Liver (tissue), 9 donors: ENCODE results near the gene WHRN. TPM values are rescaled to one million over a fixed set of nuclear protein-coding genes. Genes with fewer than 3 reads are reported as not detected.

ENCODE experiments used
- DNase-seq: peaks from one replicate; pipeline ENCODE4 v3.0.0-alpha.2; 2017; ENCODE audit warnings: low spot score
- H3K27ac ChIP-seq, 2 donors: one replicate each; pipeline ENCODE4 v1.7.0; 2013; ENCODE audit warnings: inconsistent platforms in 2 of 2, low read length in 2 of 2, control low read depth in 1 of 2, low read depth in 1 of 2, mild to moderate bottlenecking in 1 of 2
- H3K27me3 ChIP-seq, 4 donors: one replicate each; pipeline versions ENCODE4 v1.6.1 to v1.7.0; 2013; ENCODE audit warnings: low read length in 3 of 4, inconsistent platforms in 1 of 4, mild to moderate bottlenecking in 1 of 4, moderate library complexity in 1 of 4; ENCODE audit not compliant: control insufficient read depth in 4 of 4, insufficient read depth in 4 of 4
- H3K36me3 ChIP-seq, 4 donors: one replicate each; pipeline versions ENCODE4 v1.6.1 to v1.7.0; 2013; ENCODE audit warnings: low read length in 3 of 4, mild to moderate bottlenecking in 3 of 4, low read depth in 1 of 4, moderate library complexity in 1 of 4; ENCODE audit not compliant: control insufficient read depth in 4 of 4, insufficient read depth in 3 of 4
- H3K4me1 ChIP-seq, 4 donors: one replicate each; pipeline versions ENCODE4 v1.6.1 to v1.7.0; 2013; ENCODE audit warnings: low read length in 3 of 4, mild to moderate bottlenecking in 3 of 4, moderate library complexity in 1 of 4; ENCODE audit not compliant: control insufficient read depth in 4 of 4, insufficient read depth in 4 of 4
- H3K4me3 ChIP-seq, 3 donors: one replicate each; pipeline versions ENCODE4 v1.6.1 to v1.7.0; 2013; ENCODE audit warnings: low read length in 3 of 3, control low read depth in 1 of 3, low read depth in 1 of 3, mild to moderate bottlenecking in 1 of 3
- H3K9ac ChIP-seq, 2 donors: one replicate each; pipeline ENCODE4 v1.7.0; 2013; ENCODE audit warnings: low read length in 2 of 2, mild to moderate bottlenecking in 2 of 2, moderate library complexity in 2 of 2, control low read depth in 1 of 2, low read depth in 1 of 2
- H3K9me3 ChIP-seq, 4 donors: one replicate each; pipeline versions ENCODE4 v1.6.1 to v1.7.0; 2013; ENCODE audit warnings: low read length in 3 of 4; ENCODE audit not compliant: control insufficient read depth in 4 of 4
- CTCF ChIP-seq: fragments of 150-350 bp; IDR thresholded peaks from 2 replicates; pipeline ENCODE4 v1.5.1; 2017; ENCODE audit warnings: improper control_type of control experiment, low read depth, low read length; ENCODE audit not compliant: missing input control
- EGR1 ChIP-seq, 2 donors: IDR thresholded peaks; 2 replicates each; pipeline ENCODE4 v1.6.1; 2016 to 2018; ENCODE audit warnings: antibody characterized with exemption in 2 of 2, low read depth in 2 of 2
- FOXA1 ChIP-seq: IDR thresholded peaks from 2 replicates; pipeline ENCODE4 v1.6.1; 2016; ENCODE audit warnings: antibody characterized with exemption
- FOXA2 ChIP-seq: IDR thresholded peaks from 2 replicates; pipeline ENCODE4 v1.6.1; 2016; ENCODE audit warnings: antibody characterized with exemption
- GABPA ChIP-seq, 2 donors: IDR thresholded peaks in 1 of 2; conservative IDR thresholded peaks in 1 of 2; 2 replicates each; pipeline ENCODE4 v1.6.1; 2016; ENCODE audit warnings: antibody characterized with exemption in 2 of 2, mild to moderate bottlenecking in 1 of 2, moderate library complexity in 1 of 2
- HNF4A ChIP-seq, 2 donors: conservative IDR thresholded peaks; 2 replicates each; pipeline ENCODE4 v1.6.1; 2016; ENCODE audit warnings: antibody characterized with exemption in 2 of 2, mild to moderate bottlenecking in 2 of 2
- HNF4G ChIP-seq: IDR thresholded peaks from 2 replicates; pipeline ENCODE4 v1.6.1; 2016; ENCODE audit warnings: antibody characterized with exemption
- JUND ChIP-seq, 2 donors: IDR thresholded peaks; 2 replicates each; pipeline ENCODE4 v1.6.1; 2016; ENCODE audit warnings: antibody characterized with exemption in 2 of 2
- MAX ChIP-seq: IDR thresholded peaks from 2 replicates; pipeline ENCODE4 v1.6.1; 2016; ENCODE audit warnings: antibody characterized with exemption
- NR2F2 ChIP-seq: IDR thresholded peaks from 2 replicates; pipeline ENCODE4 v1.6.1; 2016; ENCODE audit warnings: antibody characterized with exemption
- RAD21 ChIP-seq, 2 donors: IDR thresholded peaks; 2 replicates each; pipeline ENCODE4 v1.6.1; 2016; ENCODE audit warnings: antibody characterized with exemption in 2 of 2, mild to moderate bottlenecking in 2 of 2
- RXRA ChIP-seq, 2 donors: IDR thresholded peaks; 2 replicates each; pipeline ENCODE4 v1.6.1; 2017 to 2018; ENCODE audit warnings: antibody characterized with exemption in 2 of 2, mild to moderate bottlenecking in 1 of 2
- SP1 ChIP-seq: IDR thresholded peaks from 2 replicates; pipeline ENCODE4 v1.6.1; 2018; ENCODE audit warnings: antibody characterized with exemption, mild to moderate bottlenecking
- TAF1 ChIP-seq: conservative IDR thresholded peaks from 2 replicates; pipeline ENCODE4 v1.6.1; 2016; ENCODE audit warnings: antibody characterized with exemption, mild to moderate bottlenecking
- YY1 ChIP-seq: IDR thresholded peaks from 2 replicates; pipeline ENCODE4 v1.6.1; 2016; ENCODE audit warnings: antibody characterized with exemption, mild to moderate bottlenecking
- WGBS: extraction: QIAGEN DNeasy Blood & Tissue Kit; methylation state at CpG from one replicate; pipeline ENCODE4 v1.1.7; 2013; 5-methylcytosine and 5-hydroxymethylcytosine counted together
- polyA plus RNA-seq, 2 donors: library from polyadenylated mRNA; stranded (reverse) in 1 of 2; unstranded in 1 of 2; fragments of 200-250 nt in 1 of 2; fragments of >200 nt in 1 of 2; fragmentation: Nextera tagmentation in 1 of 2; extraction: Ambion mirVana in 1 of 2; gene quantifications; one replicate each; pipeline versions ENCODE4 v1.2.1 to v1.2.3, GENCODE V29; 2013 to 2015
- total RNA-seq, 2 donors: library from RNA; depleted of rRNA; stranded (reverse); fragments of >200 nt; gene quantifications; one replicate each; pipeline ENCODE4 v1.2.3, GENCODE V29; 2014
- TF ChIP-seq, protein P1 (sequence below): IDR thresholded peaks from 2 replicates; pipeline ENCODE4 v1.6.1; 2016; ENCODE audit warnings: antibody characterized with exemption
- TF ChIP-seq, protein P2 (sequence below): IDR thresholded peaks from 2 replicates; pipeline ENCODE4 v1.6.1; 2016; ENCODE audit warnings: antibody characterized with exemption, mild to moderate bottlenecking
- TF ChIP-seq, protein P3 (sequence below): IDR thresholded peaks from 2 replicates; pipeline ENCODE4 v1.6.1; 2016; ENCODE audit warnings: antibody characterized with exemption
- donor health status: healthy.
- donor health status: healthy.
- donor health status: healthy.
- donor health status: healthy.
- donor health status: healthy.

The WHRN gene
- total and polyA plus RNA-seq, 4 donors: 0.42 to 1.9 (median 0.88) TPM

DNA sequence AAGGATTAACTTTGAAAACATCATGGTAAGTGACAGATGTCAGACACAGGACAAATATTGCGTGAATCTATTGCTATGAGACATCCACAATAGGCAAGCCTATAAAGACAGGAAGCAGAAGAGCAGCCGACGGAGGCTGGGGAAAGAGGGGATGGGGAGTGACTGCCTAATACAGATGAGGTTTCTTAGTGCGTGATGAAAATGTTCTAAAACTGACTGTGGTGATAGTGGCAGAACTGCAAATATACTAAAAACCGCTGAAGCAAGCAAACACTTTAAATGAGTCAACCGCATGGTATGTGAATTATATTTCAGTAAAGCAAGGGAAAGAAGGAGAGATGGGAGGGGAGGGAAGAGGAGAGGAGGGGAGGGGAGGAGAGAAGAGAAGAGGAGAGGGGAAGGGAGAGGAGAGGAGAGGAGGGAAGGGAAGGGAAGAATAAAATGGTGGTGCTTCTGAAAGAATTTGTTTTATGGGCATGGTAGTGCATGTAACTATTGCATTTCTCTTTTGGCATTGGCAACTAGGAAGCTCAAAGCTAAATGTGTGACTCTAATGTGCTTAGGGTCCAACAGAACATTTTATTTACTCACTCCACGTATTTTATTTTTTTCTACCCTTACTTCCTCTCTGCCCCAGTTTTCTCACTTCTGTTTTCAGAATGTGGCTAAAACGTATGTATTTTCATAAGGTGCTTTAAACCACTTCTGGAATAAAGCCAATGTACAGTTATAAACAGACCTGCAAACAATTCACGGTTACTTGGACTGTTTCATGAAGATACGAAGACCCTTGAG is 138.7 kb downstream of the WHRN start:
- Histone ChIP-seq H3K27me3 (no peaks in the 10 kb centered on the region), H3K9me3 (no peaks in the 10 kb centered on the region), H3K9ac (peak overlapping the region in 1 of 2 donors; percentile 26), H3K36me3 (peaks cover 7 to 25% (median 18%) of the 10 kb centered on the region in 4 donors), H3K27ac (peak overlapping the region; percentile 62 to 65), H3K4me1 (peaks cover 3 to 34% (median 31%) of the 10 kb centered on the region in 4 donors), H3K4me3 (no peak overlapping the region)
- DNase-seq: no peak
- TF ChIP-seq HNF4G (no peak), YY1 (no peak)
- 56% methylated on average over 10 of the region's 10 CpGs for WGBS

DNA sequence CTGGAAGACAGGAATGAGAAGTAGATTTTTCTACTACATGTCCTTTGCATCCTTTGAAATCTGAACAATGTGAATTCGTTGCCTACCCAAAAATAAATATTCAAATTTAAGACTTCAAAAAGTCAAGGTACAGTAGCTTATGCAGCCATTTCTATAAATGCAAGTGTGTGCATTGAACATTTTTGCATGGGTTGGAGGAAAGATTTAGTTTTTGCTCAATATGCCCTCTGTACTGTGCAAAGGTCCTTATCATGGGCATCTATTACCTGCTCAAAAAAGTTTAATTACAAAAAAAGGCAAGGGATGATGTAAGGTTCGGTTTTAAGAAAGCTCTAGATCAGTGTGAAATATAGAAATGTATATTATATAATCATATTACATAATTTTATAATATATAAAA is 140.1 kb downstream of the WHRN start:
- TF ChIP-seq, protein P1, sequence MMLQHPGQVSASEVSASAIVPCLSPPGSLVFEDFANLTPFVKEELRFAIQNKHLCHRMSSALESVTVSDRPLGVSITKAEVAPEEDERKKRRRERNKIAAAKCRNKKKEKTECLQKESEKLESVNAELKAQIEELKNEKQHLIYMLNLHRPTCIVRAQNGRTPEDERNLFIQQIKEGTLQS: peak; percentile 39
- TF ChIP-seq TAF1 (no peak), MAX (peak; percentile 34), RAD21 (IDR thresholded peaks at IDR 0.05) (no peak), SP1 (peak; percentile 54), NR2F2 (no peak), EGR1 (IDR thresholded peaks at IDR 0.05; ENCODE audit: low read depth in 2 of 2) (no peak), RXRA (IDR thresholded peaks at IDR 0.05) (peak; percentile 42 to 71), HNF4A (conservative IDR thresholded peaks at IDR 0.05) (peak; percentile 97 to 98), GABPA (IDR thresholded peaks at IDR 0.05 in 1 of 2, conservative IDR thresholded peaks at IDR 0.05 in 1 of 2) (no peak), HNF4G (peak; percentile 88), YY1 (no peak), CTCF (no peak), FOXA1 (no peak), FOXA2 (peak; percentile 15), JUND (IDR thresholded peaks at IDR 0.05) (peak; percentile 29 to 63)
- TF ChIP-seq, protein P2, sequence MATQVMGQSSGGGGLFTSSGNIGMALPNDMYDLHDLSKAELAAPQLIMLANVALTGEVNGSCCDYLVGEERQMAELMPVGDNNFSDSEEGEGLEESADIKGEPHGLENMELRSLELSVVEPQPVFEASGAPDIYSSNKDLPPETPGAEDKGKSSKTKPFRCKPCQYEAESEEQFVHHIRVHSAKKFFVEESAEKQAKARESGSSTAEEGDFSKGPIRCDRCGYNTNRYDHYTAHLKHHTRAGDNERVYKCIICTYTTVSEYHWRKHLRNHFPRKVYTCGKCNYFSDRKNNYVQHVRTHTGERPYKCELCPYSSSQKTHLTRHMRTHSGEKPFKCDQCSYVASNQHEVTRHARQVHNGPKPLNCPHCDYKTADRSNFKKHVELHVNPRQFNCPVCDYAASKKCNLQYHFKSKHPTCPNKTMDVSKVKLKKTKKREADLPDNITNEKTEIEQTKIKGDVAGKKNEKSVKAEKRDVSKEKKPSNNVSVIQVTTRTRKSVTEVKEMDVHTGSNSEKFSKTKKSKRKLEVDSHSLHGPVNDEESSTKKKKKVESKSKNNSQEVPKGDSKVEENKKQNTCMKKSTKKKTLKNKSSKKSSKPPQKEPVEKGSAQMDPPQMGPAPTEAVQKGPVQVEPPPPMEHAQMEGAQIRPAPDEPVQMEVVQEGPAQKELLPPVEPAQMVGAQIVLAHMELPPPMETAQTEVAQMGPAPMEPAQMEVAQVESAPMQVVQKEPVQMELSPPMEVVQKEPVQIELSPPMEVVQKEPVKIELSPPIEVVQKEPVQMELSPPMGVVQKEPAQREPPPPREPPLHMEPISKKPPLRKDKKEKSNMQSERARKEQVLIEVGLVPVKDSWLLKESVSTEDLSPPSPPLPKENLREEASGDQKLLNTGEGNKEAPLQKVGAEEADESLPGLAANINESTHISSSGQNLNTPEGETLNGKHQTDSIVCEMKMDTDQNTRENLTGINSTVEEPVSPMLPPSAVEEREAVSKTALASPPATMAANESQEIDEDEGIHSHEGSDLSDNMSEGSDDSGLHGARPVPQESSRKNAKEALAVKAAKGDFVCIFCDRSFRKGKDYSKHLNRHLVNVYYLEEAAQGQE: peak; percentile 17
- TF ChIP-seq, protein P3, sequence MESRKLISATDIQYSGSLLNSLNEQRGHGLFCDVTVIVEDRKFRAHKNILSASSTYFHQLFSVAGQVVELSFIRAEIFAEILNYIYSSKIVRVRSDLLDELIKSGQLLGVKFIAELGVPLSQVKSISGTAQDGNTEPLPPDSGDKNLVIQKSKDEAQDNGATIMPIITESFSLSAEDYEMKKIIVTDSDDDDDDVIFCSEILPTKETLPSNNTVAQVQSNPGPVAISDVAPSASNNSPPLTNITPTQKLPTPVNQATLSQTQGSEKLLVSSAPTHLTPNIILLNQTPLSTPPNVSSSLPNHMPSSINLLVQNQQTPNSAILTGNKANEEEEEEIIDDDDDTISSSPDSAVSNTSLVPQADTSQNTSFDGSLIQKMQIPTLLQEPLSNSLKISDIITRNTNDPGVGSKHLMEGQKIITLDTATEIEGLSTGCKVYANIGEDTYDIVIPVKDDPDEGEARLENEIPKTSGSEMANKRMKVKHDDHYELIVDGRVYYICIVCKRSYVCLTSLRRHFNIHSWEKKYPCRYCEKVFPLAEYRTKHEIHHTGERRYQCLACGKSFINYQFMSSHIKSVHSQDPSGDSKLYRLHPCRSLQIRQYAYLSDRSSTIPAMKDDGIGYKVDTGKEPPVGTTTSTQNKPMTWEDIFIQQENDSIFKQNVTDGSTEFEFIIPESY: peak; percentile 37
- no peak overlapping the region for H3K4me3 ChIP-seq
- peaks cover 5 to 37% (median 26%) of the 10 kb centered on the region in 4 donors for H3K36me3 ChIP-seq
- no peak for DNase-seq
- WGBS: 46% methylated on average over 2 of the region's 2 CpGs
- H3K27me3 ChIP-seq: no peaks in the 10 kb centered on the region
- H3K9ac ChIP-seq: no peak overlapping the region
- H3K4me1 ChIP-seq: peaks cover 3 to 34% (median 31%) of the 10 kb centered on the region in 4 donors
- peak overlapping the region in 1 of 2 donors; percentile 82 for H3K27ac ChIP-seq
- H3K9me3 ChIP-seq: no peaks in the 10 kb centered on the region
